Measurements from ENCODE around the gene MSL1. TPM values are rescaled to one million over a fixed set of nuclear protein-coding genes. Genes with fewer than 3 reads are reported as not detected.

The MSL1 gene
- total and polyA plus RNA-seq, 7 experiments from 2014 or later, result 8.0 to 145 (median 108) TPM

GRCh38 chr17:40124279-40125141, 2.7 kb downstream of the MSL1 start:
- Histone ChIP-seq H3K36me3 (ENCODE audit: control insufficient read depth in 2 of 3, insufficient read depth in 3 of 3, low read length in 3 of 3) (peaks cover 0 to 36% (median 7%) of the 10 kb centered on the region in 3 experiments), H3K4me1 (ENCODE audit: control insufficient read depth in 2 of 2, insufficient read depth in 2 of 2, low read length in 2 of 2) (peaks cover 12 to 16% of the 10 kb centered on the region in 2 donors), H3K4me3 (ENCODE audit: low read length) (peak overlapping the region; percentile 86), H3K27me3 (ENCODE audit: control insufficient read depth in 2 of 2, insufficient read depth in 2 of 2, low read length in 2 of 2) (no peaks in the 10 kb centered on the region), H3K27ac (ENCODE audit: low read depth, low read length) (peak overlapping the region; percentile 82), H3K9me3 (ENCODE audit: control insufficient read depth in 2 of 3, low read length in 3 of 3) (no peaks in the 10 kb centered on the region)
- Mint-ChIP-seq H3K27ac (peak overlapping the region; percentile 0 to 94 (median 85)), H3K36me3 (peaks cover 0 to 17% (median 14%) of the 10 kb centered on the region in 5 donors), H3K4me1 (peaks cover 29 to 44% (median 38%) of the 10 kb centered on the region in 7 donors), H3K4me3 (peak overlapping the region; percentile 83 to 99 (median 93)), H3K9me3 (peaks cover 0 to 1% (median 0%) of the 10 kb centered on the region in 11 donors), H3K27me3 (no peaks in the 10 kb centered on the region)
- DNase-seq (no peak), ATAC-seq (no peak)
- intact Hi-C loops (cut with micrococcal nuclease), result loop anchor here in 1 of 2 donors (5.0 kb wide), 1 partner anchor 193 kb away; no protein-coding TSS in a partner anchor
- POLR2A ChIA-PET, result interaction anchor here (0.5 to 9.1 kb wide), 23 partner anchors 9 to 527 kb away, joined by 3 to 134 read pairs (median 4); partner anchors contain the start of genes CASC3, MED24, NR1D1 and ORMDL3
- CTCF ChIA-PET, result interaction anchor here (0.6 to 4.7 kb wide), 7 partner anchors 8 to 45 kb away, joined by 3 to 52 read pairs (median 5); partner anchors contain the start of gene CASC3

- peaks cover 17 to 55% (median 34%) of the 10 kb centered on the region in 5 donors for H3K36me3 Mint-ChIP-seq
These were observed 7.7 kb downstream of the MSL1 start for GRCh38 chr17:40129498-40129897.

GRCh38 chr17:40130352-40131042, 8.7 kb downstream of the MSL1 start:
- Histone ChIP-seq H3K27ac (ENCODE audit: low read depth, low read length) (no peak overlapping the region), H3K4me1 (ENCODE audit: control insufficient read depth in 2 of 2, insufficient read depth in 2 of 2, low read length in 2 of 2) (no peaks in the 10 kb centered on the region), H3K9me3 (ENCODE audit: control insufficient read depth in 2 of 3, low read length in 3 of 3) (no peaks in the 10 kb centered on the region), H3K36me3 (ENCODE audit: control insufficient read depth in 2 of 3, insufficient read depth in 3 of 3, low read length in 3 of 3) (peaks cover 13 to 75% (median 26%) of the 10 kb centered on the region in 3 experiments), H3K27me3 (ENCODE audit: control insufficient read depth in 2 of 2, insufficient read depth in 2 of 2, low read length in 2 of 2) (no peaks in the 10 kb centered on the region), H3K4me3 (ENCODE audit: low read length) (no peak overlapping the region)
- CTCF ChIA-PET, result interaction anchor here (1.0 kb wide), 1 partner anchor 9 kb away, joined by 3 read pairs; the partner anchor contains the start of gene CASC3
- no peak overlapping the region for H3K4me3 Mint-ChIP-seq
- intact Hi-C loops (cut with micrococcal nuclease), result no loop called here
- POLR2A ChIA-PET, result interaction anchor here (1.8 kb wide), 1 partner anchor 9 kb away, joined by 6 read pairs; the partner anchor contains the start of gene CASC3
- peaks cover 0 to 1% (median 0%) of the 10 kb centered on the region in 11 donors for H3K9me3 Mint-ChIP-seq
- H3K27ac Mint-ChIP-seq, result peak overlapping the region in 7 of 9 donors; percentile 14 to 78 (median 57)
- H3K27me3 Mint-ChIP-seq, result no peaks in the 10 kb centered on the region
- peaks cover 17 to 60% (median 39%) of the 10 kb centered on the region in 5 donors for H3K36me3 Mint-ChIP-seq
- H3K4me1 Mint-ChIP-seq, result peaks cover 10 to 41% (median 27%) of the 10 kb centered on the region in 7 donors
- ATAC-seq (peak; percentile 80), DNase-seq (no peak)

More at GRCh38 chr17:40129498-40129897, 7.7 kb downstream of the MSL1 start:
- H3K36me3 ChIP-seq (ENCODE audit: control insufficient read depth in 2 of 3, insufficient read depth in 3 of 3, low read length in 3 of 3), result peaks cover 10 to 66% (median 20%) of the 10 kb centered on the region in 3 experiments
- no peak overlapping the region for H3K4me3 ChIP-seq (ENCODE audit: low read length)
- ATAC-seq (no peak), DNase-seq (no peak)
- H3K4me1 Mint-ChIP-seq, result peaks cover 13 to 41% (median 28%) of the 10 kb centered on the region in 7 donors
- ChIA-PET POLR2A (interaction anchor here (1.8 kb wide), 1 partner anchor 10 kb away, joined by 6 read pairs; the partner anchor contains the start of gene CASC3), CTCF (interaction anchor here (1.0 to 1.4 kb wide), 2 partner anchors 10 to 16 kb away, joined by 3 to 5 read pairs; partner anchors contain the start of gene CASC3)
- no peak overlapping the region for H3K27ac ChIP-seq (ENCODE audit: low read depth, low read length)
- peaks cover 3 to 9% of the 10 kb centered on the region in 2 donors for H3K4me1 ChIP-seq (ENCODE audit: control insufficient read depth in 2 of 2, insufficient read depth in 2 of 2, low read length in 2 of 2)
- H3K9me3 ChIP-seq (ENCODE audit: control insufficient read depth in 2 of 3, low read length in 3 of 3), result no peaks in the 10 kb centered on the region
- no peaks in the 10 kb centered on the region for H3K27me3 Mint-ChIP-seq
- H3K4me3 Mint-ChIP-seq, result no peak overlapping the region
- intact Hi-C loops (cut with micrococcal nuclease), result no loop called here
- peaks cover 0 to 1% (median 0%) of the 10 kb centered on the region in 11 donors for H3K9me3 Mint-ChIP-seq
- peak overlapping the region in 6 of 9 donors; percentile 48 to 82 (median 58) for H3K27ac Mint-ChIP-seq
- no peaks in the 10 kb centered on the region for H3K27me3 ChIP-seq (ENCODE audit: control insufficient read depth in 2 of 2, insufficient read depth in 2 of 2, low read length in 2 of 2)

GRCh38 chr17:40134184-40134583, 12.4 kb downstream of the MSL1 start:
- no peak overlapping the region for H3K4me3 ChIP-seq (ENCODE audit: low read length)
- DNase-seq, result no peak
- peak overlapping the region in 6 of 9 donors; percentile 41 to 82 (median 63) for H3K27ac Mint-ChIP-seq
- H3K36me3 ChIP-seq (ENCODE audit: control insufficient read depth in 2 of 3, insufficient read depth in 3 of 3, low read length in 3 of 3), result peaks cover 13 to 64% (median 30%) of the 10 kb centered on the region in 3 experiments
- ATAC-seq, result no peak
- no peaks in the 10 kb centered on the region for H3K27me3 ChIP-seq (ENCODE audit: control insufficient read depth in 2 of 2, insufficient read depth in 2 of 2, low read length in 2 of 2)
- H3K9me3 ChIP-seq (ENCODE audit: control insufficient read depth in 2 of 3, low read length in 3 of 3), result no peaks in the 10 kb centered on the region
- intact Hi-C loops (cut with micrococcal nuclease), result no loop called here
- ChIA-PET CTCF (interaction anchor here (0.6 to 1.3 kb wide), 6 partner anchors 14 to 277 kb away, joined by 3 to 6 read pairs (median 4); no protein-coding TSS in a partner anchor), POLR2A (interaction anchor here (1.2 to 4.0 kb wide), 4 partner anchors 11 to 28 kb away, joined by 3 to 35 read pairs (median 4); partner anchors contain the start of gene MSL1)
- H3K27ac ChIP-seq (ENCODE audit: low read depth, low read length), result no peak overlapping the region
- H3K4me1 Mint-ChIP-seq, result peaks cover 5 to 50% (median 23%) of the 10 kb centered on the region in 7 donors
- peaks cover 17 to 58% (median 35%) of the 10 kb centered on the region in 5 donors for H3K36me3 Mint-ChIP-seq
- H3K9me3 Mint-ChIP-seq, result no peaks in the 10 kb centered on the region
- no peaks in the 10 kb centered on the region for H3K27me3 Mint-ChIP-seq
- peaks cover 4 to 5% of the 10 kb centered on the region in 2 donors for H3K4me1 ChIP-seq (ENCODE audit: control insufficient read depth in 2 of 2, insufficient read depth in 2 of 2, low read length in 2 of 2)
- H3K4me3 Mint-ChIP-seq, result no peak overlapping the region

GRCh38 chr17:40135817-40136216, 14.0 kb downstream of the MSL1 start:
- H3K9me3 Mint-ChIP-seq, result peaks cover 0 to 6% (median 0%) of the 10 kb centered on the region in 11 donors
- Histone ChIP-seq H3K4me3 (ENCODE audit: low read length) (no peak overlapping the region), H3K36me3 (ENCODE audit: control insufficient read depth in 2 of 3, insufficient read depth in 3 of 3, low read length in 3 of 3) (peaks cover 7 to 50% (median 30%) of the 10 kb centered on the region in 3 experiments), H3K27ac (ENCODE audit: low read depth, low read length) (no peak overlapping the region), H3K9me3 (ENCODE audit: control insufficient read depth in 2 of 3, low read length in 3 of 3) (no peaks in the 10 kb centered on the region), H3K4me1 (ENCODE audit: control insufficient read depth in 2 of 2, insufficient read depth in 2 of 2, low read length in 2 of 2) (peaks cover 10 to 14% of the 10 kb centered on the region in 2 donors), H3K27me3 (ENCODE audit: control insufficient read depth in 2 of 2, insufficient read depth in 2 of 2, low read length in 2 of 2) (no peaks in the 10 kb centered on the region)
- H3K4me3 Mint-ChIP-seq, result no peak overlapping the region
- no peak for ATAC-seq
- peak overlapping the region in 8 of 9 donors; percentile 20 to 82 (median 70) for H3K27ac Mint-ChIP-seq
- intact Hi-C loops (cut with micrococcal nuclease), result loop anchor here in 1 of 2 donors (1.0 kb wide), 1 partner anchor 13 kb away; no protein-coding TSS in a partner anchor
- CTCF ChIA-PET, result no interaction called here
- POLR2A ChIA-PET, result interaction anchor here (4.0 to 5.7 kb wide), 2 partner anchors 12 kb away, joined by 35 to 134 read pairs; partner anchors contain the start of gene MSL1
- H3K4me1 Mint-ChIP-seq, result peaks cover 7 to 51% (median 34%) of the 10 kb centered on the region in 7 donors
- no peak for DNase-seq
- H3K27me3 Mint-ChIP-seq, result peaks cover 0 to 2% (median 0%) of the 10 kb centered on the region in 5 donors
- H3K36me3 Mint-ChIP-seq, result peaks cover 17 to 42% (median 31%) of the 10 kb centered on the region in 5 donors

Measured in naive thymus-derived CD4-positive, alpha-beta T cell (primary cell).